A204.1 (cell line): ENCODE measurements around the gene TP73.

ENCODE experiments used
- FAIRE-seq: peaks from 2 replicates; lab custom pipeline; 2012; peaks lifted over from hg19 to GRCh38; lab: Jason Lieb, UNC

Gene TP73

DNA sequence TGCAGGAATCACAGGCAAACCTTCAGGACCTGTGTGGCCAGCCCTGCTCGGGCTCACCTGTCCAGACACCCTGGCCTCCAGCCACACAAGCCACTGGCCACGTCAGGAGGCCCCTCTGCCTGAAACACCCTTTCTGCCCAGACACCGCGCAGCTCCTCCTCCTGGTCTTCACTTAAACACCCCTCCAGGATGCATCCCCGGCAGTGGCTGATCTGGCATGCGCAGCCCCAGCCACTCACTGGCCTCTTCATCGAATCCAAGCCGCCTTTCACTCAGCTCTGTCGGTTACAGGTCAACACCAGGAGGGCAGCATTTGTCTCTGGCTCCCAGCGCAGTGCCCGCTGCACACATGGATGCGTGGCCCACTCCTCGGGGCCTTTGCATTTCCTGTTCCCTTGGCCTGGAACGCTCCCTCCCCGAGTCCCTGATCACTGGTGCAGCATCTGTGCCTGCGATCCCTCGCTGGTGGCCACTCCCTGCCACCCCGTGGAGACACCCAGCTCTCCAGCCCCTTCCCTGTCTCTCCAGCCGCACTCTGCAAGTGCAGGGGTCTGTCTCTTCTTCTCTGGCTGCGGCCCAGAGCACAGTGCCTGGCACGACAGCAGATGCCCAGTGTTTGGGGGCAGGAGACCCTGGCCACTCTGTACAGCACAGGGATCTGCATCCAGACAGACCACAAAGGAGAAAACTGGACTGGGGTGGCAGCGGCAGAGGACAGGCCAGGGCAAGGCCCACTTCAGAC, 18.1 kb upstream of the TP73 start:
- no peak for FAIRE-seq

- no peak for FAIRE-seq
These were observed 16.2 kb upstream of the TP73 start for GRCh38 chr1:3636080-3636479.

DNA sequence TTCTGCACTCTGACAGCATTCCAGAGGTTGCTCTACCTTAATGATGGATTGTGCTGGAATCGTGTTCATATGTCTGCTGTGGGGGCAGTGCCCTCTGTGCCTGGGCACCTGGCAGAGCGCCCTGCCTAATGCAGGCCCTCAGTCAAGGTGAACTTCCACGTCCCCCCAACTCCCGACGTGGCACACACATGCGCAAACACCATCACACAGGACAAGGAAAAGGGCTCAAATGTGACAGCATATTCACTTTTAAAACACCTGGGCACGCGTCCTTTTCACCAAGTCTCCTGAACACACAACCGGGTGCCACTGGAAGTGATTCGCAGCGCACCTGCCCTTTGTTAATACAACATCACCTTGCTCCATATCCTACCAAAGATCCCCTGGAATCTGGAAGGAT, 15.8 kb upstream of the TP73 start:
- no peak for FAIRE-seq

DNA sequence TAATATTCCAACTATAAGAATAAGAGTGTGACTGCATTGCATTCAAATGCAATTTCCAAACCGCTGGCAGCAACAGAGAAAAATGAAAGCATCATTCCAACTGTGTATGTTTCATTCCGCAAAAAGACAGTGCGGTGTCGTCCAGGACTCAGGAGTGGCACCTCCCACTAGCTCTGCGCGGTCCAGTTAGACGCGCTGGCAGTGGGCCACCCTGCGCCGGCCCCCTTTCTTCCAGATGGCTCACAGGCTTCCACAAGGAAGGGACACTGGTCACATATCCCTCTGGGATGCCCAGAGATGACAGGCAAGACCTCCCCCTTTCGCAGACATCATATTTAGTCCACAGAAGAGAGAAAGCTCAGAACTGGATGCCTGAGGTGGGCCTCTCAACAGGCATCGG, 14.3 kb upstream of the TP73 start:
- no peak for FAIRE-seq

- FAIRE-seq, result no peak
These were observed 13.6 kb upstream of the TP73 start for GRCh38 chr1:3638676-3639075.

- FAIRE-seq, result no peak
These were observed 12.9 kb upstream of the TP73 start for GRCh38 chr1:3639397-3639911.

DNA sequence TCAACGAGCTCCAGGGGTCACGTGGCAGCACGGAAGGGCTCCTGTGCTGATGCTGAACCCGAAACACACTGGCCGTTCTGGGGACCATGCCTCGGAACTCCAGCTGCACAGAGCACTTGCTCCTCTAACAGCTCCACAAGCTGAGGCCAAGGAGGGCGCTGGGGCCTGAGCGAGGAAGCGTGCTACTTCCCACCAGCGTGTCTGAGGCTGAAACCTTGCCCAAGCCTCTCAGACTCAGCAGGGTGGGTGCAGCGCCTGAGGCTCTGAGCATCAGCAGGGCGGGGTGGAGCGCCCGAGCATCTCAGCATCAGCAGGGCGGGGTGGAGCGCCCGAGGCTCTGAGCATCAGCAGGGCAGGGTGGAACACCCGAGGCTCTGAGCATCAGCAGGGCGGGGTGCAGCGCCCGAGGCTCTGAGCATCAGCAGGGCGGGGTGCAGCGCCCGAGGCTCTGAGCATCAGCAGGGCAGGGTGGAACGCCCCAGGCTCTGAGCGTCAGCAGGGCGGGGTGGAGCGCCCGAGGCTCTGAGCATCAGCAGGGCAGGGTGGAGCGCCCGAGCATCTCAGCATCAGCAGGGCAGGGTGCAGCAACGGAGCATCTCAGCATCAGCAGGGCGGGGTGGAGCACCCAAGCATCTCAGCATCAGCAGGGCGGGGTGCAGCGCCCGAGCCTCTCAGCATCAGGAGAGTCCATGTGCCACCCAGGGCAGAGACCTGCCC, 12.0 kb upstream of the TP73 start:
- FAIRE-seq, result no peak

DNA sequence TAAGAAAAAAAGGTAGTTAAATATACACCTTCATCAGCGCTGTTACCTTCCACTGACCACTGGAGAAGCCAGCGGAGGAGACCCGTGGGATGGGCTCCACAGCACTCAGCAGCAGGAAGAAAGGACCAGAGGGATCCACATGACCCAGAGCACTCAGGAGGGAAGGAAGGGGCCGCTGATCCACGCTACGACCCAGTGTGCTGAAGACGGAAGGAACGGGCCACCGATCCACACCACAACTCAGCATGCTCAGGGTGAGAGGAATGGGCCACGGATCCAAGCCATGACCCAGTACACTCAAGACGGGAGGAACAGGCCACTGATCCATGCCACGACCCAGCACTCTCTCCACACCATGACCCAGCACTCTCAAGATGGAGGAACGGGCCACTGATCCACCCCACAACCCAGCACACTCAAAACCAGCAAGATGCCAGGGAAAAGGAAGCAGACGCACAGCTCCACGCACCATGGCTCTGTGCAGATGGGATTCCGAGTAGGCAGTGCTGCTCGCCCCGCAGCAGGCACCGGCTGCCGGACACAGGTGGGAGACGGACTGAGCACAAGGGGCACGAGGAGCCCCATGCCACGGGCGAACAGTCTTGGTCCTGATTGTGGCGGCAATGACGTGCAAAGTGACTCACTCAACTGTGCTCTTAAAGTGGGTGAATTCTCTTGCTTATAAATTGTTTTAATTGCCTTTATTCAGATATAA, 11.1 kb upstream of the TP73 start:
- no peak for FAIRE-seq

GRCh38 chr1:3641816-3642215, 10.5 kb upstream of the TP73 start:
- FAIRE-seq, result no peak

DNA sequence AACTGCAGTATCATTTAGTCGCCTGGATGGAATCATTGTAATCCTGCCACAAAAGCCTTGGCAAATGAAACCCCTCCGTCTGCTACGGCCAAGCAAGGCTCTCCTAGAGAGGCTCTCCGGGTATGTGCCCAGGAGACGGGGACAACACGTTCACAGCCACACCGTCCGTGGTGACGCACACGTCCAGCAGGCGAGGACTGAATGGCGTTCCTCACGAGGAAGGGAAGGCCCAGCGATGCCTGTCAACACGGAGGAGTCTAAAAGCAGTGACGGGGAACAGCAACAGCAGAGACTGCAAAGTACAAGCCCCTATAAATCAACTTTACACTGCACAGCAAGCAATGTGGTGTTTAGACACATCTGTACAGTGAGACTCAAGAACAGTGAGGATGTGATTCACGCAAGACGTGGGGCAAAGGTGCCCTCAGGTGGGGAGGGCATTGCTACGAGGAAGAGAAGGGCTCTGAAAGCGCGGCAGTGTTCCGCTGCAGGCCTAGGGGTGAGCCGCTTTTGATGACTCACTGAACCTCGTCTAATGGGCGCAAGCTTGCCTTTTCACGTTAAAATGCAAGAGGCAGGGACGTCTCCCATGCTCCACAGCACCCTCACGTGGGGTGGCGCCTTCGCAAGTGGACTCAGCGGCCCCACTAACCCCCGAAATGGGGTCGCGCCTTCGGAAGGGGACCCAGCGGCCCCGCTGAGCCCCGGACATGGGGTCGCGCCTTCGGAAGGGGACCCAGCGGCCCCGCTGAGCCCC, 9.2 kb upstream of the TP73 start:
- no peak for FAIRE-seq

DNA sequence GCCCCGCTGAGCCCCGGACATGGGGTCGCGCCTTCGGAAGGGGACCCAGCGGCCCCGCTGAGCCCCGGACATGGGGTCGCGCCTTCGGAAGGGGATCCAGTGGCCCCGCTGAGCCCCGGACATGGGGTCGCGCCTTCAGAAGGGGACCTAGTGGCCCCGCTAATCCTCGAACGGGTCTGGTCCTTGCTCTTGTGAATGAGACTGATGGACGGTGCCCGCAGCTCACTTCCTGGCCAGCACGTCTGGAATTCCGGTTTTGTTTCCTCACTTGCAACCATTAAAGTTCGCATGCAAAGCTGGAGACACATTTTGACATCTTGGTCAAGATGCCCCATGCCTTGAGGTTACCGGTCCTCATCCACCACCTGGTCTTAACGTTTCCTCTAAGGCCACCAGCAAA, 8.0 kb upstream of the TP73 start:
- FAIRE-seq, result no peak

DNA sequence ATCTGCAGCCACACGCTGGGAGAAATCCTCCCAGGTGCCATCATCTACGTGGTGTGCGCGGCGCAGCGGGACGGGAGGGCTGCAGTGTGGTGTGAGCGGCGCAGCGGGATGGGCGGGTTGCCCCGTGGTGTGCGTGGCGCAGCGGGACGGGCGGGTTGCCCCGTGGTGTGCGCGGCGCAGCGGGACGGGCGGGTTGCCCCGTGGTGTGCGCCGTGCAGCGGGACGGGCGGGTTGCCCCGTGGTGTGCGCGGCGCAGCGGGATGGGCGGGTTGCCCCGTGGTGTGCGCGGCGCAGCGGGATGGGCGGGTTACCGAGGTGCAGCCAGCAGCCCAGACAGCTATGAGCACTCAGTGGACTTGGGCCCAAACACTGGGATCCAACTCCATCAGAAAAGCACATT, 7.1 kb upstream of the TP73 start:
- FAIRE-seq, result no peak

DNA sequence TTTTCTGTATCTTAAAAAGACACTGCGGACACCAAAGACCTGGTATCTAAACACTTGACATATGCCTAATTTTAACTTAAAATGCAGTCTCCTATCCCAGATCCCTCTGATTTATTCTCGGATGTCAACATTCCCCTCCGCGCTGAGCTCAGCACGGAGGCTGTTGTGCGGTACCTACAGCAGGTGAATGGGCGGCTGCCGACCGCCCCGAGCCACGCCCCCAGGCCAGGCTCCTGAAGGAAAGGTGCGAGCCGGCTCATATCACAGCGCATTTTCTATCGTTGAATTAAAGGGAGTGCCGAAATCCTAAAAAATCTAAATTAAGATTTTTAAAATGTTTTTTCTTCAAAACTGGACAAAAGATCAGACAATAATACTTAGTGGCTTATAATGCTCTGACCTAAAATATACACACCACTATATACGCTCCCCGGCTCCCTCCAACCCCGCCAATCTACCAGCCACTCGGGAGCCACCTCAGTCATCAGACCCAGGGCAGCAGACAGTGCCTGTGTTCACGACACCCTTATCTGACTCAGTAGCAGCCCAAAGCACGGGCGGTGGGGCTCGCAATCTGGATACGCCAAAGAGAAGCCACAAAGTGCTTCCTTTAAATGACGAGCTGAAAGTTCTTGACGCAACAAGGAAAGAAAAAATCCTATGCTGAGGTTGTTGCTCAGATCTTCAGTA, 6.5 kb upstream of the TP73 start:
- FAIRE-seq, result no peak

- FAIRE-seq, result no peak
These were observed 5.7 kb upstream of the TP73 start for GRCh38 chr1:3646596-3646995.

DNA sequence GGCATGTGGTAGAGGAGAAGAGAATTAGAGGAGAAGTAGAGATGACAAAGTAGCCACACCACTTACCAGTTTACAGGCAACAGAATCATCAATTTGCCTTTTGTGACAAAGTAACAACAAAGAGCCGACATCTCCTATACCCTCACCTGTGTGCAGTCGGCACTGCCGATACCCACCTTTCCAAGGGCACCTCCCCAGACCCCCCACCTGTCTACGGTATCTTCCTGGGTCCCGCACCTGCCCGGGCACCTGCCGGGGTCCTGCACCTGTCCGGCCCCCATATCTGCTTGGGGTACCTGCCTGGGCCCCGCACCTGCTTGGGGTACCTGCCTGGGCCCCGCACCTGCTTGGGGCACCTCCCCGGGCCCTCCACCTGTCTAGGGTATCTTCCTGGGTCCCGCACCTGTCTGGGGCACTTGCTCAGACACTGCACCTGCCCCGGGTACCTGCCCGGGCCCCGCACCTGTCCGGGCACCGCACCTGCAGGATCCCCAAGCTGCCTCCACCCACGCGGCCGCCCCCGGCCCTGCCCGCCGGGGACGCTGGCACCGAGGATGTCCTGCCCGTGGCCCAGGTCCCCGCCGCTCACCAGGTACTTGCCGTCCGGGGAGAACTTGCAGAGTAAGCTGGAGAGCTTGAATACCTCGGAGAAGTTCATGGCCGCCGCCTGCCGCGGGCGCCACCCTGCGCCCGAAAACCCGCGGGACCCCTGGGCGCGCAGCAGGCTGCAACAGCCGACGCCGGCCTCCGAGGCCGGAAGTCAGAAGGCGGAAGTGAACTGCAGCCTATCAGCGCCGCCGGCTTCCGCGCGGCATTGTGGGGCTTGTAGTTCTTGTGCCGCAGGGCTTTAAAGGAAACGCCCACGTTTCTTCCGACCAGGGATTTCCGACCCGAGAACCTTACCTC, 2.7 kb upstream of the TP73 start, which contains the start of gene WRAP73:
Gene WRAP73, minus strand, starts transcription at position 762 of the 906 bp plus-strand sequence. Its CDS starts 104 bp downstream, at position 658.
- FAIRE-seq, result peak; percentile 27

- no peak for FAIRE-seq
These were observed 1.9 kb upstream of the TP73 start for GRCh38 chr1:3650248-3651025.

- no peak for FAIRE-seq
These were observed 1.0 kb upstream of the TP73 start for GRCh38 chr1:3651026-3651929.

- FAIRE-seq, result no peak
These were observed 401 bp downstream of the TP73 start for GRCh38 chr1:3652548-3653285.
